Sciatic nerve (tissue), 2 donors: Measurements from ENCODE around the gene DSC2. TPM values are rescaled to one million over a fixed set of nuclear protein-coding genes. Genes with fewer than 3 reads are reported as not detected.
A peak's percentile ranks its signal among the peaks of the same experiment; 100 is the strongest.
"Not testable (repeated sequence)": the region's sequence is repeated elsewhere in the genome, so short reads cannot be mapped to it uniquely, and the experiment has no call there.

Experiments
- ATAC-seq: fragments of 200-7000 bp; cut with Tn5 transposase; one replicate; pipeline ENCODE4 v1.9.1; 2020; ENCODE audit warnings: mild to moderate bottlenecking, moderate library complexity
- DNase-seq: peaks from one replicate; pipeline ENCODE4 v3.0.0-alpha.2; 2020; ENCODE audit warnings: low spot score
- intact Hi-C: fragments of 100-400 bp; cut with DNase I; formaldehyde crosslinking; loops from one replicate; pipeline ENCODE4 v1.14.2; 2022
- total RNA-seq: library from RNA; stranded (reverse); fragmentation: NEBNext Ultra II Directional; extraction: Animal tissue kit (Norgen Biotek cat#: 25700); gene quantifications from one replicate; pipeline ENCODE4 v1.2.1, GENCODE V29; 2021
- donor health status: DM: no; HTN: no; CAD: no.
- donor health status: DM: no; HTN: no; CAD: no.

Gene DSC2
- total RNA-seq, result 7.4 TPM

GRCh38 chr18:31102025-31102684, at the start of gene DSC2:
Gene DSC2, minus strand, starts transcription at chr18:31102421. Its CDS starts 450 bp downstream, at chr18:31101971.
- peak; percentile 41 for ATAC-seq
- peak; percentile 60 for DNase-seq
- intact Hi-C loops, result no loop called here

- intact Hi-C loops, result no loop called here
- no peak for ATAC-seq
- DNase-seq, result no peak
These were observed 47.1 kb upstream of the DSC2 start for GRCh38 chr18:31149351-31149750.

DNA sequence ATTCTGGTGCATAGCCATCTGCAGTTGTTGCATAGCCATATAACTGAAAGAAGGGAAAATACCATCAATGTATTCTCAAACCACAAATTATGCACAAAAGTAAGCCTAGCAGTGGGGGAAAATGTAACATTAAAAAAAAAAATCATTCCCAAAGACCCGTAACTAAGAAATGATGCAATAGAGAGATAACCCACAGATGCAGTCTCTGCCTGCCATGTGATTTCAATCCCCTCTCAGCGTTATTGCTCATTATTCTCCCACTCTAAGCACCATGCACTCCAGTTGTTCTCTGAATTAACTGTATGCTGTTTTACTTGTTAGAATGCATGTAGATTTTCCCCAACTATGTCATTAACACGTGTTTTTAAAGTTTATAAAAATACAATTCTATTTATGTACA, 46.4 kb upstream of the DSC2 start:
- no peak for DNase-seq
- no peak for ATAC-seq
- intact Hi-C loops, result no loop called here

- intact Hi-C loops, result no loop called here
- no peak for DNase-seq
- no peak for ATAC-seq
These were observed 44.6 kb upstream of the DSC2 start for GRCh38 chr18:31146809-31147208.

- no peak for DNase-seq
- ATAC-seq, result no peak
- intact Hi-C loops, result no loop called here
These were observed 40.8 kb upstream of the DSC2 start for GRCh38 chr18:31143025-31143424.

DNA sequence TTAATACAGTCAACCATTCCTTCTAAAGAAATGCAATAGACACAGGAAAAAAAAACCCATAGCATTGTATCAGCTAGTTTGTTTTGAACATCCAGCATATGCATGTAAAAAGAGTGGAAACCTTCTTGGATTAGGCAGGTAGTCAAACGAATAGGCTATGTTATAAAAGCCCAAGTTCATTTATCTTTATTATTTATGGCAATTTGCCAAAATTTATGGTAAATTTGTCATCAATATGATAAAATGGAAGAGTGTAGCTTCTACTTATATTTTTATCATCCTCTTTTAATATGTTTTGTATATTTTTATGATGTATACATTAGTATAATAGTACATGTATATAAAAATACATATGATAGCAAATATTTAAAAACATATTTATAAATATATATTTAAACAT, 36.5 kb upstream of the DSC2 start:
- ATAC-seq, result no peak
- intact Hi-C loops, result no loop called here

GRCh38 chr18:31134988-31135529, 32.8 kb upstream of the DSC2 start:
- DNase-seq (no peak), ATAC-seq (no peak)
- intact Hi-C loops, result no loop called here

More for the DNA sequence above, 36.5 kb upstream of the DSC2 start:
- no peak for DNase-seq

GRCh38 chr18:31129398-31130115, 27.3 kb upstream of the DSC2 start:
- ATAC-seq (no peak), DNase-seq (no peak)
- intact Hi-C loops, result no loop called here

- ATAC-seq, result no peak
- intact Hi-C loops, result no loop called here
- no peak for DNase-seq
These were observed 23.7 kb upstream of the DSC2 start for GRCh38 chr18:31125878-31126277.

DNA sequence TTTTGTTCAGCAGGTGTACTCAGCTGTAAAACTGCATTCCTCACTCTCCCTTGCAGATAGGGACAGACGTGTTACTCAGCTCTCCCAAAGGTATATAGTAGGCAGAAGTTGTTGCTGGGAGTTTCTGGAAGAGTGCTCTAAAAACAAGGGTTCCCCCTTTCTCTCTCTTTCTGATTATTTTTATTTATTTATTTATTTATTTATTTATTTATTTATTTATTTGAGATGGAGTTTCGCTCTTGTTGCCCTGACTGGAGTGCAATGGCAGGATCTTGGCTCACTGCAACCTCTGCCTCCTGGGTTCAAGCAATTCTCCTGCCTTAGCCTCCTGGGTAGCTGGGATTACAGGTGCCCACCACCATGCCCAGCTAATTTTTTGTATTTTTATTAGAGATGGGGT, 20.9 kb upstream of the DSC2 start:
- DNase-seq, intact Hi-C loops, ATAC-seq: not testable (repeated sequence)

DNA sequence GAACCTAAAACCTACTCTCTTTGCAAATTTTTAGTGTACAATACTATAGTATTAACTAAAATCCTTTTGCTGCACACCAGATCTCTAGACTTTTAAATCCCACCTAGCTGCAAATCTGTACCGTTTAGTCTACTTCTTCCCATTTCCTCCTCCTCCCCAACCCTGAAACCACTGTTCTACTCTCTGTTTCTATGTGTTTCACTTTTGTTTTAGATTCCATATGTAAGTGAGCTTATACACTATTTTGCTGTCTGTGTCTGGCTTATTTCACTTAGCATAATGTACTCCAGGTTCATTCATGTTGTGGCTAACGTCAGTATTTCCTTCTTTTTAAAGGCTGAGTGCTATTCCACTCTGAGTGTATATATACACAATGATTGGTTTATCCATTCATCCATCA, 18.4 kb upstream of the DSC2 start:
- DNase-seq (no peak), ATAC-seq (no peak)
- intact Hi-C loops, result no loop called here

DNA sequence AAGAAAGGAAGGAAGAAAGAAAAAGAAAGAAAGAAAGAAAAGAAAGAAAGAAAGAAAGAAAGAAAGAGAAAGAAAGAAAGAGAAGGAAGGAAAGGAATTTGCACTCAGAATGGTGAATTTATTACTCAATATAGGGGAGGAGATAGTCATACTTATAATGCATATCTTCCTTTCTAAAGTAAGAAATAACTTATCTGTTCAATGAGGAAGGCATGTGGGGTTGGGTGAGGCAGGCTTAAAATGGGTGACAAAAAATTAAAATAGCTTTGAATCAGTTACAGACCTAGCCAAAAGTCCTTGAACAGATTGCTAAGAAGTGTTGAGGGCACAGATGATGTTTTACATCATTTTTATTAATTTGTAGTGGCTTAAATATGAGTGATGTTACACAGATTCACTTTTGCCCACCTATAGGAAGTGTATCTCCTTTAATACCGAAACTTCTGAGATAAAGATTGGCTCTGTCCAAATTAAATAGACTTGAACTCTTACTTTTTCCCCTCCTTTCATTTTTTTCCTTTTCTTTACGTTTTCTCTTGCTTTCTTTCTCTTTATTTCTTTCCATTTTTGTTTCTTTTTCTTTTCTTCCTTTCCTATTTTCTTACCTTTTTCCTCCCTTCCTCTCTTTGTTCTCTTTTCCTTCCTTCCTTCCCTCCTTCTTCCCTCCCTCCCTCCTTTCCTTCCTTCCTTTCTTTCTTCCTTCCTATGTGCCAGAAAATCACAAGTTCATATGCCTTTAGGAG, 14.8 kb upstream of the DSC2 start:
- DNase-seq (no peak), ATAC-seq (no peak)
- intact Hi-C loops, result no loop called here

DNA sequence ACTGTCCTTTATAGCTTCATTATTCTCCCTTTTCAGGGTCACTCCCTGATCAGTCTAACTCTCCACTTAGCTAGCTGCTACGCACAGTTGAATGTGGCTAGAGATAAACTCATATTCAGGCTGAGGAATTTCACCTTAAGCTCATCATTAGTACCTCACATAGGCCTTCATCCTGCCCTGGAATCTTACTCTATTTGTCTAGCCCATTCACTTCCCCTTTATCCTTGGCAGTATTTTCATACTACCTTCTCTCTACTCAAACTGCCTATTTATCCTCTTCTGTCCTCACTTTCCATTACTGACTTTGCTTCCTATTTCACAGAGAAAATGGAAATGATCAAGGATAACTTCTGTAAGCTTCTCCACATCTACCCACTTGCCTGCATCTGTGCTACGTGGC, 10.6 kb upstream of the DSC2 start:
- no peak for DNase-seq

DNA sequence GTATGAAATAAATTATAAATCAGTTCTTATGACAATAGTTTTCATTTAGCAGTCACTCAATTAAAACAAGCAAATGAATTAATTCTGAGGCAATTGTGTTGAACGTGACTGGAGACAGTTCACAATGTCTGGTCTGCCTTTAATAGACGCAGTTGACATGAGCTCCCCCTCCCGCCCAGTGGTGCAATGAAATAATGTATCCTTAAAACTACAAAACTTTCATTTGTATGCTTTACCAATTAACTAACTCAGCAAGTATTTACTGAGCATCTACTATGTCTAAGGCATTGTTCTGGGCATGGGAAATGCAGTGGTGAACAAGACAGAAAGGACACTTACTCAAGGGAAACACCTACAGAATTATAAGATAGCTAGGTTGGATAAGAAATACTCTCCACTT, 3.5 kb upstream of the DSC2 start:
- no peak for ATAC-seq
- intact Hi-C loops, result no loop called here
- no peak for DNase-seq

More for the DNA sequence above, 10.6 kb upstream of the DSC2 start:
- ATAC-seq, result no peak
- intact Hi-C loops, result no loop called here

DNA sequence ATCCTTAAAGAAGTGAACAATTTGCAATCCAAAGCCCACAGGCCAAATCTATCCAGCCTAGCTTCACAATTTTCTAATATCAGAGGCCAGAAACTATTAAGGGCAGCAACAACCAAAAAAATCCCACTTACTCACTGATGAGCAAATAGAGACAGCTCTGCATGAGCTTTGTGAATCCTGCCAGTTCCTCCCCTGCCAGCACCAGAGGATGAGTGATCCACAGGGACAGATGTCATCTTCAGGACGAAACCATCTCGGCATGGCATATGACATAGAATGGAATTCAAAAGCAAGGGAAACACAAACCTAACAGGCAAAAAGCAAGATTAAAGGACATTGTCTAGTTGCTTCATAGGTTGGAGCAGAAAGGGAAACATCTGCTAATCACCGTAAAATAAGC, 2.2 kb upstream of the DSC2 start:
- DNase-seq, result no peak
- intact Hi-C loops, result no loop called here
- ATAC-seq, result no peak

GRCh38 chr18:31103423-31103822, 1.2 kb upstream of the DSC2 start:
- DNase-seq (no peak), ATAC-seq (no peak)
- intact Hi-C loops, result no loop called here

GRCh38 chr18:31102941-31103340, 720 bp upstream of the DSC2 start:
- intact Hi-C loops, result no loop called here
- no peak for ATAC-seq
- no peak for DNase-seq

GRCh38 chr18:31101183-31102024, 817 bp downstream of the DSC2 start:
- intact Hi-C loops, result no loop called here
- DNase-seq, result peak; percentile 78
- ATAC-seq, result peak; percentile 93
